H9 (cell line): ENCODE measurements around the gene CLDND1. TPM values are rescaled to one million over a fixed set of nuclear protein-coding genes. Genes with fewer than 3 reads are reported as not detected.

ENCODE experiments used
- DNase-seq: peaks from one replicate; pipeline ENCODE4 v3.0.0-alpha.2; 2017
- H2AFZ ChIP-seq: one replicate; pipeline ENCODE4 v1.6.1; 2013; ENCODE audit warnings: mild to moderate bottlenecking, low read length, control low read depth, moderate library complexity
- H2AK5ac ChIP-seq: 2 replicates; pipeline ENCODE4 v1.6.1; 2013; ENCODE audit warnings: low read length, control low read depth, mixed read lengths; ENCODE audit not compliant: insufficient read length
- H2BK120ac ChIP-seq: one replicate; pipeline ENCODE4 v1.6.1; 2013; ENCODE audit warnings: low read depth, mild to moderate bottlenecking, low read length, control low read depth, inconsistent platforms; ENCODE audit not compliant: poor library complexity, severe bottlenecking
- H2BK12ac ChIP-seq: 2 replicates; pipeline ENCODE4 v1.6.1; 2013; ENCODE audit warnings: low read length, control low read depth, mixed read lengths, low read depth; ENCODE audit not compliant: insufficient read length
- H2BK15ac ChIP-seq: 2 replicates; pipeline ENCODE4 v1.6.1; 2013; ENCODE audit warnings: low read depth, low read length, control low read depth
- H2BK20ac ChIP-seq: one replicate; pipeline ENCODE4 v1.6.1; 2013; ENCODE audit warnings: low read depth, mild to moderate bottlenecking, low read length, control low read depth, inconsistent platforms; ENCODE audit not compliant: poor library complexity, severe bottlenecking
- H2BK5ac ChIP-seq: 2 replicates; pipeline ENCODE4 v1.6.1; 2013; ENCODE audit warnings: low read length, control low read depth, mixed read lengths; ENCODE audit not compliant: insufficient read length
- H3K14ac ChIP-seq: 2 replicates; pipeline ENCODE4 v1.6.1; 2013; ENCODE audit warnings: low read length, control low read depth; ENCODE audit not compliant: insufficient read depth
- H3K18ac ChIP-seq: 2 replicates; pipeline ENCODE4 v1.6.1; 2013; ENCODE audit warnings: low read depth, mild to moderate bottlenecking, mixed read lengths, low read length, control low read depth; ENCODE audit not compliant: insufficient read length
- H3K23ac ChIP-seq: 2 replicates; pipeline ENCODE4 v1.6.1; 2013; ENCODE audit warnings: low read length, control low read depth, mixed read lengths, low read depth; ENCODE audit not compliant: insufficient read length
- H3K23me2 ChIP-seq: 2 replicates; pipeline ENCODE4 v1.6.1; 2013; ENCODE audit warnings: low read depth, mild to moderate bottlenecking, mixed read lengths, low read length, control low read depth; ENCODE audit not compliant: insufficient read length, poor library complexity, severe bottlenecking
- H3K27ac ChIP-seq: 2 replicates; pipeline ENCODE4 v1.5.1; 2013; ENCODE audit warnings: low read length, control low read depth, mixed read lengths, low read depth; ENCODE audit not compliant: insufficient read length
- H3K27me3 ChIP-seq: 2 replicates; pipeline ENCODE4 v1.6.1; 2013; ENCODE audit warnings: low read length, control low read depth, inconsistent platforms; ENCODE audit not compliant: insufficient read depth
- H3K4ac ChIP-seq: 2 replicates; pipeline ENCODE4 v1.6.1; 2013; ENCODE audit warnings: low read depth, mild to moderate bottlenecking, control low read depth, inconsistent platforms, low read length, moderate library complexity
- H3K4me1 ChIP-seq: 2 replicates; pipeline ENCODE4 v1.6.1; 2013; ENCODE audit warnings: low read length, control low read depth, inconsistent platforms; ENCODE audit not compliant: insufficient read depth
- H3K4me2 ChIP-seq: 2 replicates; pipeline ENCODE4 v1.6.1; 2013; ENCODE audit warnings: low read length, control low read depth, mixed read lengths; ENCODE audit not compliant: insufficient read length, insufficient read depth
- H3K56ac ChIP-seq: 2 replicates; pipeline ENCODE4 v1.6.1; 2013; ENCODE audit warnings: low read depth, mild to moderate bottlenecking, mixed read lengths, low read length, control low read depth; ENCODE audit not compliant: insufficient read length
- H3K79me1 ChIP-seq: 2 replicates; pipeline ENCODE4 v1.6.1; 2013; ENCODE audit warnings: low read depth, mild to moderate bottlenecking, moderate library complexity, low read length, control low read depth, inconsistent platforms; ENCODE audit not compliant: insufficient read depth, poor library complexity, severe bottlenecking
- H3K79me2 ChIP-seq: 2 replicates; pipeline ENCODE4 v1.6.1; 2013; ENCODE audit warnings: low read length, control low read depth, inconsistent platforms; ENCODE audit not compliant: insufficient read depth
- H3K9ac ChIP-seq: 2 replicates; pipeline ENCODE4 v1.6.1; 2013; ENCODE audit warnings: low read length, control low read depth, mixed read lengths; ENCODE audit not compliant: insufficient read length; ENCODE audit errors: extremely low read depth
- H3K9me3 ChIP-seq: one replicate; pipeline ENCODE4 v1.6.1; 2013; ENCODE audit warnings: low read depth, low read length, inconsistent platforms; ENCODE audit not compliant: control insufficient read depth
- H3T11ph ChIP-seq: one replicate; pipeline ENCODE4 v1.6.1; 2013; ENCODE audit warnings: mild to moderate bottlenecking, low read length, control low read depth, inconsistent platforms
- H4K20me1 ChIP-seq: one replicate; pipeline ENCODE4 v1.6.1; 2013; ENCODE audit not compliant: control insufficient read depth, insufficient read length, insufficient read depth
- H4K5ac ChIP-seq: 2 replicates; pipeline ENCODE4 v1.6.1; 2013; ENCODE audit warnings: low read depth, mild to moderate bottlenecking, mixed read lengths, low read length, control low read depth; ENCODE audit not compliant: insufficient read length
- H4K8ac ChIP-seq: replicated peaks from 2 replicates; pipeline ENCODE4 v1.6.1; 2013; ENCODE audit warnings: low read length, control low read depth, mixed read lengths, low read depth; ENCODE audit not compliant: insufficient read length
- H4K91ac ChIP-seq: 2 replicates; pipeline ENCODE4 v1.6.1; 2013; ENCODE audit warnings: low read depth, mild to moderate bottlenecking, moderate library complexity, mixed read lengths, low read length, control low read depth; ENCODE audit not compliant: insufficient read length
- H3K27ac Mint-ChIP-seq, 3 experiments: 2 replicates in 2 of 3; 3 replicates in 1 of 3; pipeline ENCODE4 v1.8.0; 2020 to 2021; ENCODE audit warnings: mixed read lengths in 3 of 3, mild to moderate bottlenecking in 1 of 3, moderate library complexity in 1 of 3
- H3K27me3 Mint-ChIP-seq: 2 replicates; pipeline ENCODE4 v1.8.0; 2021; ENCODE audit warnings: low read depth, mild to moderate bottlenecking, moderate library complexity, mixed read lengths
- H3K36me3 Mint-ChIP-seq, 3 experiments: 2 replicates in 2 of 3; 3 replicates in 1 of 3; pipeline ENCODE4 v1.8.0; 2020 to 2021; ENCODE audit warnings: low read depth in 3 of 3, mixed read lengths in 3 of 3; ENCODE audit not compliant: insufficient read depth in 1 of 3
- H3K4me1 Mint-ChIP-seq, 2 experiments: 2 replicates each; pipeline ENCODE4 v1.8.0; 2020; ENCODE audit warnings: mixed read lengths in 2 of 2
- H3K4me3 Mint-ChIP-seq, 2 experiments: 2 replicates in 1 of 2; 3 replicates in 1 of 2; pipeline ENCODE4 v1.8.0; 2020 to 2021; ENCODE audit warnings: mild to moderate bottlenecking in 2 of 2, mixed read lengths in 2 of 2, moderate library complexity in 1 of 2
- H3K9me3 Mint-ChIP-seq, 2 experiments: 2 replicates in 1 of 2; 3 replicates in 1 of 2; pipeline ENCODE4 v1.8.0; 2020; ENCODE audit warnings: mild to moderate bottlenecking in 2 of 2, mixed read lengths in 2 of 2, moderate library complexity in 1 of 2
- CTCF ChIP-seq: fragments of 200-600 bp; sonication (generic); conservative IDR thresholded peaks from 3 replicates; pipeline ENCODE4 v1.8.0; 2021; ENCODE audit warnings: antibody characterized with exemption, mild to moderate bottlenecking
- WGBS: extraction: QIAGEN DNeasy Blood & Tissue Kit; methylation state at CpG from one replicate; pipeline ENCODE4 v1.1.7; 2013; ENCODE audit warnings: missing lambda C conversion rate, low lambda C conversion rate, mixed read lengths; ENCODE audit not compliant: insufficient read length; ENCODE audit errors: extremely low coverage; 5-methylcytosine and 5-hydroxymethylcytosine counted together
- total RNA-seq: library from RNA; stranded (reverse); gene quantifications from 2 replicates; pipeline ENCODE4 v1.2.1, GENCODE V29; 2021

CLDND1 gene
- total RNA-seq, 1 experiment from 2014 or later, result 83.0 TPM

DNA sequence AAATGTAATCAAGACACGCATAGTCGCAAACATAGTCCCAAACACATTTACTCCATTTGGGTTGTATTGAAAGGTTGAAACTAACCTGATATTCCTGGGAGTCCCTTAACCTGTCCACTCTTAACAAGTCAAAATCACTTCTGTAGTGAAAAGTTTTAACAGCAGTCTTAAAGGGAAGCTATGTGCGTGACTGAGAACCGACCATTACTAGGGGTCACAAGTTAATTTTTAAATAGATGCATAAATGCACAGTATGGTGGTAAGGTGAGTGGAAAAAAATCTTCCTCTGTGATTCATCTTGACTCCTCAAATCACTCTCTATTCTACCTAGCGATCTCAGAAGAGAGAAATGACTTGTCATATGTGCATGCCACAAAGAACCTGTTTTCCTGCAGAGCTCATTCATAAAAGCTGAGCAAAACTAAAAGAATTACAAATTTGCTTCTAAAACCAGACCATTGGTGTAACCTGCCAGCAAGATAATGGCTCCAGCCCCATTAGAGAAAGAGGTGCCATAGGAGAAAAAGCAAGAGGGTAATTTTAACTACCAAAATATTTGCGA lies 13.8 kb upstream of the CLDND1 start:
- Mint-ChIP-seq H3K36me3 (no peaks in the 10 kb centered on the region), H3K27ac (no peak overlapping the region), H3K27me3 (no peaks in the 10 kb centered on the region), H3K4me1 (peaks cover 0 to 2% of the 10 kb centered on the region in 2 experiments; a peak in 1 of 4 replicates), H3K4me3 (no peak overlapping the region), H3K9me3 (no peaks in the 10 kb centered on the region)
- Histone ChIP-seq H4K91ac (no peak overlapping the region), H4K5ac (no peak overlapping the region), H3K14ac (no peak overlapping the region), H2BK5ac (no peak overlapping the region), H3K27me3 (no peaks in the 10 kb centered on the region), H3K4me1 (no peaks in the 10 kb centered on the region), H2AFZ (no peak overlapping the region), H3K9me3 (no peaks in the 10 kb centered on the region), H3K18ac (no peak overlapping the region), H2BK20ac (no peak overlapping the region), H3K27ac (no peak overlapping the region), H3K56ac (no peak overlapping the region), H3K23ac (no peak overlapping the region), H3K4me2 (no peak overlapping the region), H3T11ph (no peak overlapping the region), H3K4ac (no peak overlapping the region), H3K79me2 (no peaks in the 10 kb centered on the region), H2BK15ac (no peak overlapping the region), H3K23me2 (no peaks in the 10 kb centered on the region), H4K20me1 (no peaks in the 10 kb centered on the region), H3K9ac (no peak overlapping the region), H4K8ac (no peak overlapping the region), H3K79me1 (no peaks in the 10 kb centered on the region), H2BK12ac (no peak overlapping the region), H2AK5ac (no peak overlapping the region), H2BK120ac (no peak overlapping the region)
- no peak for DNase-seq
- WGBS, result no CpG with 5 or more reads among the region's 6 CpGs
- TF ChIP-seq CTCF, result no peak
